ENCODE data around the gene SPTLC2.
A peak's percentile ranks its signal among the peaks of the same experiment; 100 is the strongest.
"Not testable (repeated sequence)": the region's sequence is repeated elsewhere in the genome, so short reads cannot be mapped to it uniquely, and the experiment has no call there.

SPTLC2 gene

GRCh38 chr14:77616454-77617229 is at the start of gene SPTLC2:
Gene SPTLC2 (minus strand): TSS chr14:77616637. CDS start chr14:77616579, 58 bp downstream.
- DNase-seq (ENCODE audit: low spot score): peak; percentile 99

- DNase-seq (ENCODE audit: low spot score): no peak
Observed at GRCh38 chr14:77663293-77663692, 46.9 kb upstream of the SPTLC2 start.

GRCh38 chr14:77661562-77661961 is 45.1 kb upstream of the SPTLC2 start:
- DNase-seq (ENCODE audit: low spot score): not testable (repeated sequence)

GRCh38 chr14:77660754-77661153 is 44.3 kb upstream of the SPTLC2 start:
- no peak for DNase-seq (ENCODE audit: low spot score)

GRCh38 chr14:77659831-77660230 is 43.4 kb upstream of the SPTLC2 start:
- DNase-seq (ENCODE audit: low spot score): no peak

GRCh38 chr14:77657280-77657679 is 40.8 kb upstream of the SPTLC2 start:
- no peak for DNase-seq (ENCODE audit: low spot score)

- DNase-seq (ENCODE audit: low spot score): no peak
Observed at GRCh38 chr14:77654001-77654441, 37.6 kb upstream of the SPTLC2 start.

- peak; percentile 36 for DNase-seq (ENCODE audit: low spot score)
Observed at GRCh38 chr14:77649326-77649725, 32.9 kb upstream of the SPTLC2 start.

GRCh38 chr14:77648520-77649200 is 32.2 kb upstream of the SPTLC2 start:
- no peak for DNase-seq (ENCODE audit: low spot score)

GRCh38 chr14:77647853-77648252 is 31.4 kb upstream of the SPTLC2 start:
- no peak for DNase-seq (ENCODE audit: low spot score)

- no peak for DNase-seq (ENCODE audit: low spot score)
Observed at GRCh38 chr14:77646907-77647306, 30.5 kb upstream of the SPTLC2 start.

GRCh38 chr14:77645520-77646230 is 29.2 kb upstream of the SPTLC2 start:
- DNase-seq (ENCODE audit: low spot score): no peak

- DNase-seq (ENCODE audit: low spot score): no peak
Observed at GRCh38 chr14:77642407-77642806, 26.0 kb upstream of the SPTLC2 start.

GRCh38 chr14:77641534-77642341 is 25.3 kb upstream of the SPTLC2 start:
- peak; percentile 91 for DNase-seq (ENCODE audit: low spot score)

- DNase-seq (ENCODE audit: low spot score): no peak
Observed at GRCh38 chr14:77640756-77641533, 24.5 kb upstream of the SPTLC2 start.

GRCh38 chr14:77638771-77639171 is 22.3 kb upstream of the SPTLC2 start:
- peak; percentile 76 for DNase-seq (ENCODE audit: low spot score)

- not testable (repeated sequence) for DNase-seq (ENCODE audit: low spot score)
Observed at GRCh38 chr14:77635869-77636268, 19.4 kb upstream of the SPTLC2 start.

- not testable (repeated sequence) for DNase-seq (ENCODE audit: low spot score)
Observed at GRCh38 chr14:77635466-77635865, 19.0 kb upstream of the SPTLC2 start.

GRCh38 chr14:77630111-77630510 is 13.7 kb upstream of the SPTLC2 start:
- DNase-seq (ENCODE audit: low spot score): no peak

- no peak for DNase-seq (ENCODE audit: low spot score)
Observed at GRCh38 chr14:77625360-77625759, 8.9 kb upstream of the SPTLC2 start.

GRCh38 chr14:77623201-77623600 is 6.8 kb upstream of the SPTLC2 start:
- no peak for DNase-seq (ENCODE audit: low spot score)
